OCI-LY7 (cell line): ENCODE data around the gene RIPPLY2.

Experiments used
- EZH2phosphoT487 ChIP-seq: fragments of 200-600 bp; sonication (generic); IDR thresholded peaks from 2 replicates; pipeline ENCODE4 v1.6.1; 2018; ENCODE audit warnings: low read depth, borderline replicate concordance, mild to moderate bottlenecking, mixed run types, antibody characterized with exemption, low read length, moderate library complexity, mixed read lengths
- TF ChIP-seq, protein P1 (sequence below): fragments of 200-600 bp; sonication (generic); conservative IDR thresholded peaks from 2 replicates; pipeline ENCODE4 v1.5.1; 2014; ENCODE audit warnings: mild to moderate bottlenecking, antibody characterized with exemption, low read length, moderate library complexity, mixed read lengths

DNA sequence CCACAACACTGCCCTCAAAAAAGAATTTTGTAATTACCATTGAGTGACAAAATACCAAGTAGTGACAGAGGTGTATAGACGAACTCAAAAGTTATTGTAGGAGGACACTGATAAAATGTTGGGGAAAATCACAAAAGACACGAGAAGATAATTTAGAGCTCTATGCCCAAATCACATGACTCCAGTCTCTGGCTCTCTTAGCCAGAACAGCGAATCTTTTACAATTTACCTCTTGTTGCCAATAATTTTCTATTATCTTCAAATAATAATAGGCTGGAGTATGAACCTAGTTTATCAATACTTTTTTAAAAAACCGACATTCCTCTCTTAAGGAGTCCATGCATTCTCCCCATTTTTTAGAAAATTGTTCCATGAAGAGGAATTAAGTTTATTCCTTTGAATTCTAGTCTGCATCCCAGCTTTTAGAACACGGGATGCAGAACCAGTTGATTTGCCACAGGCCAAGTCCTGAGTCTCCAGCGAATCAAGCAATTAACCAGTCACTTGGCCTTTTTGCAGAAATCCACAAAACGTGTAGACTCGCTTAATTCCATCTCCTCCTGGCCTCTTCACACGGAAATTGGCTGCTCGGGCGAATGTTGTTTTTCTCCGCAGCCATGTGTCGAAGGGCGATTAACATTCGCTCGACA lies 507 bp upstream of the RIPPLY2 start:
- TF ChIP-seq, protein P1, sequence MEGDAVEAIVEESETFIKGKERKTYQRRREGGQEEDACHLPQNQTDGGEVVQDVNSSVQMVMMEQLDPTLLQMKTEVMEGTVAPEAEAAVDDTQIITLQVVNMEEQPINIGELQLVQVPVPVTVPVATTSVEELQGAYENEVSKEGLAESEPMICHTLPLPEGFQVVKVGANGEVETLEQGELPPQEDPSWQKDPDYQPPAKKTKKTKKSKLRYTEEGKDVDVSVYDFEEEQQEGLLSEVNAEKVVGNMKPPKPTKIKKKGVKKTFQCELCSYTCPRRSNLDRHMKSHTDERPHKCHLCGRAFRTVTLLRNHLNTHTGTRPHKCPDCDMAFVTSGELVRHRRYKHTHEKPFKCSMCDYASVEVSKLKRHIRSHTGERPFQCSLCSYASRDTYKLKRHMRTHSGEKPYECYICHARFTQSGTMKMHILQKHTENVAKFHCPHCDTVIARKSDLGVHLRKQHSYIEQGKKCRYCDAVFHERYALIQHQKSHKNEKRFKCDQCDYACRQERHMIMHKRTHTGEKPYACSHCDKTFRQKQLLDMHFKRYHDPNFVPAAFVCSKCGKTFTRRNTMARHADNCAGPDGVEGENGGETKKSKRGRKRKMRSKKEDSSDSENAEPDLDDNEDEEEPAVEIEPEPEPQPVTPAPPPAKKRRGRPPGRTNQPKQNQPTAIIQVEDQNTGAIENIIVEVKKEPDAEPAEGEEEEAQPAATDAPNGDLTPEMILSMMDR, result no peak
- no peak for TF ChIP-seq EZH2phosphoT487
